Measurements from ENCODE around the gene SMARCB1.

DNA sequence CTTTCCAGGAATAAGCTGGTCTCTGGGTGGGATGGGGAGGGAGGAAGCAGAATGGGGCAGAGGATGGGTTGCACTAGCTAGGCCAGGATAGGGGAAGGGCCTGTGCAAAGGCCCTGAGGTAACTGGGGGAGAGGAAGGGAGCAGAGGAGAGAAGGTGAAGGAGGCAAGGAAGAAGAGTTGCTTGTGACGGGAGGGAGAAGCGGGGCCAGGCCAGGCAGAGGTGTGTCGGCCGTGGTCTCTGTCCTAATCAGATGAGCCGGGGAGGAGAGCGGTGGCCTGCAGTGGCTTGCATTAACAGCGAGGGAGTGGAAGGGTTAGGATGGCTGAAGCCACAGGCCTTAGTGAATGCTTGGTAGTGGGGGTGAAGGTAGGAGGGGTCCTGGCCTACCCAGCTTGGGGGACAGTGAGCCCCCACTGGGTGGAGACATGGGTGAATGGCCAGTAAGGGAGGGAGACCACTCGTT is 58.0 kb downstream of the SMARCB1 start:
- TF ChIP-seq, protein P1, sequence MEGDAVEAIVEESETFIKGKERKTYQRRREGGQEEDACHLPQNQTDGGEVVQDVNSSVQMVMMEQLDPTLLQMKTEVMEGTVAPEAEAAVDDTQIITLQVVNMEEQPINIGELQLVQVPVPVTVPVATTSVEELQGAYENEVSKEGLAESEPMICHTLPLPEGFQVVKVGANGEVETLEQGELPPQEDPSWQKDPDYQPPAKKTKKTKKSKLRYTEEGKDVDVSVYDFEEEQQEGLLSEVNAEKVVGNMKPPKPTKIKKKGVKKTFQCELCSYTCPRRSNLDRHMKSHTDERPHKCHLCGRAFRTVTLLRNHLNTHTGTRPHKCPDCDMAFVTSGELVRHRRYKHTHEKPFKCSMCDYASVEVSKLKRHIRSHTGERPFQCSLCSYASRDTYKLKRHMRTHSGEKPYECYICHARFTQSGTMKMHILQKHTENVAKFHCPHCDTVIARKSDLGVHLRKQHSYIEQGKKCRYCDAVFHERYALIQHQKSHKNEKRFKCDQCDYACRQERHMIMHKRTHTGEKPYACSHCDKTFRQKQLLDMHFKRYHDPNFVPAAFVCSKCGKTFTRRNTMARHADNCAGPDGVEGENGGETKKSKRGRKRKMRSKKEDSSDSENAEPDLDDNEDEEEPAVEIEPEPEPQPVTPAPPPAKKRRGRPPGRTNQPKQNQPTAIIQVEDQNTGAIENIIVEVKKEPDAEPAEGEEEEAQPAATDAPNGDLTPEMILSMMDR (conservative IDR thresholded peaks at IDR 0.05 in 1 of 2, IDR thresholded peaks at IDR 0.05 in 1 of 2; ENCODE audit: low read depth in 1 of 2, low read length in 2 of 2): no peak
- no peak for TF ChIP-seq EZH2 (IDR thresholded peaks at IDR 0.05; ENCODE audit: low read length, missing control alignments)

All from fibroblast of lung (primary cell).